Stimulated activated CD4-positive, alpha-beta T cell treated with anti-CD3 and anti-CD28 coated beads, Interleukin-12 subunit alpha, Interleukin-12 subunit beta, amount 100 ng/mL, for 24 hours (primary cell): ENCODE measurements around the gene GTPBP6.

Experiments used
- DNase-seq, 2 experiments: peaks; one replicate each; pipeline ENCODE4 v3.0.0-alpha.2; 2020; ENCODE audit warnings: low read depth in 2 of 2

GTPBP6 gene, protein sequence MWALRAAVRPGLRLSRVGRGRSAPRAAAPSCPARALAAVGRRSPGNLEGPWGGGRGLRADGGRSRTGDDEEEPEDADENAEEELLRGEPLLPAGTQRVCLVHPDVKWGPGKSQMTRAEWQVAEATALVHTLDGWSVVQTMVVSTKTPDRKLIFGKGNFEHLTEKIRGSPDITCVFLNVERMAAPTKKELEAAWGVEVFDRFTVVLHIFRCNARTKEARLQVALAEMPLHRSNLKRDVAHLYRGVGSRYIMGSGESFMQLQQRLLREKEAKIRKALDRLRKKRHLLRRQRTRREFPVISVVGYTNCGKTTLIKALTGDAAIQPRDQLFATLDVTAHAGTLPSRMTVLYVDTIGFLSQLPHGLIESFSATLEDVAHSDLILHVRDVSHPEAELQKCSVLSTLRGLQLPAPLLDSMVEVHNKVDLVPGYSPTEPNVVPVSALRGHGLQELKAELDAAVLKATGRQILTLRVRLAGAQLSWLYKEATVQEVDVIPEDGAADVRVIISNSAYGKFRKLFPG

GRCh38 chrX:318739-319578 is at the start of gene GTPBP6:
Gene GTPBP6, minus strand, starts transcription at chrX:318796. Its CDS starts 9 bp downstream, at chrX:318787.
- peak; percentile 96 to 97 for DNase-seq

GRCh38 chrX:367866-368265 is 49.3 kb upstream of the GTPBP6 start:
- no peak for DNase-seq

GRCh38 chrX:367349-367748 is 48.8 kb upstream of the GTPBP6 start:
- no peak for DNase-seq

DNA sequence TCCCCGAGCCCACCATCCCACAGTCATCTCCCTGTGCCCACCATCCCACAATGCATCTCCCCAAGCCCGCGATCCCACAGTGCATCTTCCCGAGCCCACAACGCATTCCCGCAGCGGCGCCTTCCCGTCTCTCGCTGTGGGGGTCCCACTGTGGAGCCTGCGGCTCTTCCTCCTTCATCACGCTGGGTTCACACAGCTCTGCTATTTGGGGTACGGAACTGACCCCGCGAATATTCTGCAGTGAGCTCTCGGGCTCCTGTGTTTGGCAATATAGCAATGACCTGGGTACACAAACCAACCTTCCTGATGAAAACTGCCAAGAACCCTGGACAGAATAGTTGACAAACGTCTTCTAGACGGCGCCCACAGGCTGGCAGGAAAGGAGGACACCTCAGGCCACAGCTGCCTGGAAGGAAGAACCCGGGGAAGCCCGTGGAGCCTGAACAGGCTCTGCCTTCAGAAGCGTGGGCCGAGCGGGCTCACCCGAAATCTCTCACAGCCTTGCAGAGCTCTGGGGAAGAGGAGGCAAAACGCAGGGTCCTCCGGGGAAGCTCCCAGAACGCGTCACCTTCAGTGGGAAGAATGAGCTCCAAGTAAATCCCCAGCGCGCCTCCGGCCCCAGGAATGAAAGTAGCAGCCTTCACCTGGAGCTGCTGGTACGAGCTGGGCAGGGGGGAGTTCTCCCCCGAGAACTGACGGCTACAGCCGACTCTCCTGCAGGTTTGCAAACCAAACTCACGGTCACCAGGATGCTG is 45.2 kb upstream of the GTPBP6 start:
- no peak for DNase-seq

DNA sequence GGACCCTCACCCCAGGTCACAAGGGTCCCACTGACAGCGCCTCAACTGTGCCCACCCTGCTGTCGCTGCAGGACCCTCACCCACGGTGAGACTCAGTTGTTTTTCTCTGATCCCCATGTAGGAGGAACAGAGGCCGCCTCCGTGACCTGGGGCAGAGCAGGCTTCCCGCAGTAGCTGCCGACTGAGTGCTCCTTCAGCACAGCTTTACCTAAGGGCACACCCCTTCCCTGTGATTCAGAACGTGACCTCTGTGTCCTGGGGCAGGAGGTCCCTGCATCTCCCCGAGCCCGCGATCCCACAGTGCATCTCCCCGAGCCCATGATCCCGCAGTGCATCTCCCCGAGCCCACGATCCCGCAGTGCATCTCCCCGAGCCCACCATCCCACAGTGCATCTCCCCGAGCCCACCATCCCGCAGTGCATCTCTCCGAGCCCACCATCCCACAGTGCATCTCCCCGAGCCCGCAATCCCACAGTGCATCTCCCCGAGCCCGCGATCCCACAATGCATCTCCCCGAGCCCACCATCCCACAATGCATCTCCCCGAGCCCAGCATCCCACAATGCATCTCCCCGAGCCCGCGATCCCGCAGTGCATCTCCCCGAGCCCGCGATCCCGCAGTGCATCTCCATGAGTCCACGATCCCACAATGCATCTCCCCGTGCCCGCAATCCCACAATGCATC is 44.5 kb upstream of the GTPBP6 start:
- no peak for DNase-seq

GRCh38 chrX:362351-362750 is 43.8 kb upstream of the GTPBP6 start:
- no peak for DNase-seq

DNA sequence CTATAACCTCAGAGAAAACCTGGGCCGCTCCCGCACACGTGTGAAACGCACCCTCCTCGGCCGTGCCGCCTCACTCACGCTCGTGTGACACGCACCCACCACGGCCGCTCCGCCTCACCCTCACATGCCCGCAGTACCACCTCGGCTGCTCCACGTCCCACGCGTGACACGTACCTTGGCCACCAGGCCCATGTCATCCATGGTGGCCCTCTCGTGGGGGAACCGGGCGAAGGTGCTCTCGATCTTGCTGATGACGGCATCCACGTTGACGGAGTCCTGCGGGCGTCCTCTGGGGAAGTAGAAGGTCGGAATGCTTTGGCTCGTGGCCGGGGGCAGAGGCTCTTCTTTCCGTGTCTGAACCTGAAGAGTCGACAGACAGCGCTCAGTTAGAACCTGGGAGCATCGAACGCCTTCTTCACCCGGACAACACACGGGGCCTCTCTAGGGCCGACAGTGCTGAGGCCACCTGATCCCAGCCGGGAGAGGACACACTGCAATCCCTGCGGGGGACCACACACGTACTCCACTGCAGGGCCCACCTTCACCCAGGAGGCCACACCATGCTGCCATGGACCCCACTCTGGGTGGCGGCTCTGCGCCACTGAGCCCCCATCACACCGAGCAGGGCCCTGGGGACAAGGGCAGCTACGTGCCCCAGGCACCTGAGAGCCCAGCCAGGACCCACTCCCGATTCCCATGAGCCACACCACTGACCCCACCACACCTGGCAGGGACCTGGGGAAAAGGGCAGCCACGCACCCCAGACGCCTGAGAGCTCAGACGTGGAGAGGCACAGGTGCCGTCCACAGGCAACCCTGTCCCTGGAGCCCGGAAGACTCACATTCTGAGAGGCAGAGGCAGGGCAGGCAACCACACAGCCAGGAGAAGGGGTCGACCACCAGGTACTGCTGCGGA is 42.9 kb upstream of the GTPBP6 start:
- no peak for DNase-seq

DNA sequence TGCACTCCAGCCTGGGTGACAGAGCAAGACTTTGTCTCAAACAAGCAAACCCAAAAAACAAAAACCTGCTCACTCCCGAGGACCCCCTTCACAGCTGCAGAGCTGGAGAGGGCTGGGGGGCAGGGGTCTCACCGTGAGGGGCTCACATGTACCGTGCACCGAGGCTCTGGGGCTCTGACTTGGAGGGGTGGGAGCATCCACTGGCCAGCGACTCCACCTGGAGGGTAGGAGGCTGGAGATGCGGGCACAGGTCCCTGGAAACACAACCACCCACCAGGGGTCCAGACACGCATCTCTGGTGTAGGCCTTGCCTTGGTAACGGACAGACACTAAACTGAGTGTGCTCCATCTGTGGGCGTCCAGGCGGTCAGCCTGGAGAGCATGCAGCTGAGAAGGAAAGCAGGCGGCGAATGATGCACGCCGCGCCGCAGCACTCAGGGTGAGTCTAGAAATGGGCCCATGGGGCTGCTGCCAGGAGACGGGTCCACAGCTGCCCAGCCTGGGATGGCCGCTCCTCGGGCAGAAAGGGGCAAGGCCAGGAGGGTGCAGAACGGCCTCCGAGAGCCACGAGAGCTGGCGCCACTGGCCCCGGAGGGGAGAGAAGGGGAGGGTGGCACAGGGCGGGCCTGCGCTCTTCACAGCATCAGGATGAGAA is 42.0 kb upstream of the GTPBP6 start:
- no peak for DNase-seq

DNA sequence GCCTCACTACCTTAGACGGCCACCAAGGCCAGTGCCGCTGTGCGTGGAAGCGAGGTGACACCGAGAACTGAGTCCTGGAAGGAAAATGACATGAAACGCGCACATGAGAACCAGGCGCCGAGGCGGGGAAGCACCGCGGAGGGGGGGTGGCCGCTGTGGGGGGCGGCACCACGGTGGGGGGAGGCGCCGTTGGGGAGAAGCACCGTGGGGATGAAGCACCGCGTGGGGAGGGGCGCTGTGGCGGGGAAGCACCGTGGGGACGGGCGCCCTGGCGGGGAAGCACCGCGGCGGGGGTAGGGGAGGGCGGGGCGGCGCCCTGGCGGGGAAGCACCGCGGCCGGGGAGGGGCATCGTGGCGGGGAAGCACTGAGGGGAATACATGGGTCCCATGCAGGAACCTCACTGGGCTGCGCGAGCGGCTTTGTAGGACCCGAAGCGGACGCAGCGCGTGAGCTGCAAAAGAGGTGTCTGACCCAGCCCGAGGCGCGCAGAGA is 40.1 kb upstream of the GTPBP6 start:
- no peak for DNase-seq

DNA sequence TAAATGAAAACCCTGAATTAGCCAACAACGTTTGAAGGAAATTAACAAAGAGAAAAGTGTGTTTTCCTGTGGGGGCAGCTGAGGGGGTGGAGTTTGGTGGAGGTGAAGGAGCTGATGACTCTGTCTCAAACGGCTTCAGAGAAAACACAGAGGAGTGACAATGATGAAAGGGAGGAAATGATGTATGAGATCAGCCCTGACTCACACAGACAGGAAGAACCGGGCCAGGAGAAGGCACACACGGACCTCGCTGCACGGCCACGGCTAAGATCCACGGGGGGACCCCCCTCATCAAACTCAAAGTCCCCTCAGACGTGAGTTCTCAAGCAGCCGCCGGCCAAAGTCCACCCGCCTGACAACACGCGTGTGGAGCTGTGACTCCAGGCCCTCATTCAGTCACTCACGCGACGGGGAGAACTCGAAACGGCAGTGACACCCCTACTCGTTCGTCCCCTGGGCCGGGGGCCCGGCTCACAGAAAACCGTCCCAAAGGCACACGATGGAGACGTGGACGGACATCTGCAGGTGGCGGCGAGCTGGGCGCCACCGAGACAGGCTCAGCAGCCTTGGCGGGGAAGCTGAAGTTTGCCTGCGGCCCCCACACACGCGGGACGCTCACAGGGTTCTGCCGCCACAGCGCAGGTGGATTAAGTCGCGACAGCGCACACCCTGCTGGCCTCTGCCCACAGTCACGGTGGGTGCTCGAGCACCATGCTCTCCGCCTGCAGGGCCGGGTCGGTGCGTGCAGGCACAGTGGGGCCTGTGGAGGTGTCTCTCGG is 39.3 kb upstream of the GTPBP6 start:
- DNase-seq, result peak in 1 of 2 experiments; percentile 26

GRCh38 chrX:357035-357692 is 38.6 kb upstream of the GTPBP6 start:
- no peak for DNase-seq

- no peak for DNase-seq
Observed at GRCh38 chrX:356385-357034, 37.9 kb upstream of the GTPBP6 start.

DNA sequence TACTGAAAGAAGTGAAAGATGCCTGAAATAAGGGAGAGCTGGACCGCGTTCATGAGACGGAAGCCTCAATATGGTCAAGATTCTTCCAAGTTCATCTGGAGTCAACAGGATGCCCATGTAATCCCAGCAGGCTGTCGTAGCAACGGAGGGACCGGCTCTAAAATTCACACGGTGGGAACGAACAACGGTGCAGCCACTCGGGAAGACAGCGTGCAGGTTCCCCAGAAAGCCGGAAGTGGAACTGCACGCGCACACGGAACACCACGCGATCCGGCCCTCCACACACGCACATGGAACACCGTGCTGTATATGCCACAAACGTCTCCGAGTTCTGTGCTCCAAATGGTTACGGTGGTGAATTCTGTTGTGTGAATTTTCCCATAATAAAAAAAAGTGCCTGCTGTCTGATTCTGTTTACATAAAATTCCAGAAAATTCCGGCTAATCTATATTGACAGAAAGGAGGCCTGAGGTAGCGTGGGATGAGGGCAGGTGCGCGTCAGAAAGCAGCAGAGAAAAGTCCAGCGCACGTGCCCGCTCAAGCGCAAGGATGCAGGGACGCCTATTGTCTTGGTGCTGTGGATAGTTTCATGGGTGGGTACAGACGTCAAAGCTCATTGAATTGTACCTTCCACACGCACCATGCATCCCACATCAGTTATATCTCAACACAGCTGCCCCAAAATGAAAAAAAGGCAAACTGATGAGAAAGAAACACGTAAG is 36.9 kb upstream of the GTPBP6 start:
- no peak for DNase-seq

- no peak for DNase-seq
Observed at GRCh38 chrX:353566-354535, 35.3 kb upstream of the GTPBP6 start.

DNA sequence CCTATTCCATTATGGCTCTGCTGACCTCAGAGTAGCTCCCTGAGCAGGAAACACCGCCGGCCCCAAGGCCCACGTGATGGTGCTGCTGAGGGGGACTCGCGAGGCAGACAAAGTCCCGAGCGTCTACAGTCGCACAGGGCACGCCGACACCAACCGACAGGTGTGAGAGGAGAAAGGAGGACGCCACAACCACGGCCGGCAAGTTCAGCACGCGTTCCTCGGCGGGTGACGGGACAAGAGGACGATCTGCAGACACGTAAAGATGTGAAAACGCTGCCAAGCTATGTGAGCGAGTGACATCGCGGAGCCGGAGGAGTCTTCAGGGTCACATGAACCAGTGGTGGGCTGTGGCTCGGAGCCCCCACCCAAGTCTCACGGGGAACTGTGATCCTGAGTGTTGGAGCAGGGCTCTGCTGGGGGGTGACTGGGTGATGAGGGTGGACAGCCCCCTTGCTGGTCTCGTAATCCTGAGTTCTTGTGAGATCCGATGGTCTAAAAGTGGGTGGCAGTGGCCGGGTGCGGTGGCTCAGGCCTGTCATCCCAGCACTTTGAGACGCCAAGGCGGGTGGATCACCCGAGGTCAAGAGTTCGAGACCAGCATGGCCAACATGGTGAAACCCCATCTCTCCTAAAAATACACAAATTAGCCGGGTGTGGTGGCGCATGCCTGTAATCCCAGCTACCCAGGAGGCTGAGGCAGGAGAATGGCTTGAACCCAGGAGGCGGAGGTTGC is 34.2 kb upstream of the GTPBP6 start:
- no peak for DNase-seq
